H1 (cell line): ENCODE measurements around the gene PLEKHB1. TPM values are rescaled to one million over a fixed set of nuclear protein-coding genes. Genes with fewer than 3 reads are reported as not detected.
A peak's percentile ranks its signal among the peaks of the same experiment; 100 is the strongest.

Source experiments
- CEBPB ChIP-seq: IDR thresholded peaks from 2 replicates; pipeline ENCODE4 v1.6.1; 2012; ENCODE audit warnings: low read depth, low read length
- MAFK ChIP-seq: IDR thresholded peaks from 2 replicates; pipeline ENCODE4 v1.6.1; 2012; ENCODE audit warnings: low read depth, mild to moderate bottlenecking, improper control_type of control experiment, low read length
- POLR2AphosphoS5 ChIP-seq: IDR thresholded peaks from 2 replicates; pipeline ENCODE4 v1.6.1; 2011; ENCODE audit warnings: low read depth, low read length
- RBBP5 ChIP-seq: IDR thresholded peaks from 2 replicates; pipeline ENCODE4 v1.7.1; 2012; ENCODE audit warnings: low read depth, mild to moderate bottlenecking, inconsistent platforms, low read length, moderate library complexity, borderline replicate concordance
- SUZ12 ChIP-seq: fragments of 200-600 bp; sonication (generic); IDR thresholded peaks from 2 replicates; pipeline ENCODE4 v1.6.1; 2012; ENCODE audit warnings: mild to moderate bottlenecking, inconsistent platforms, low read length, moderate library complexity, mixed read lengths
- TAF1 ChIP-seq: IDR thresholded peaks from 2 replicates; pipeline ENCODE4 v1.6.1; 2011; ENCODE audit warnings: mild to moderate bottlenecking, low read depth, low read length
- polyA plus RNA-seq, 7 experiments: library from polyadenylated mRNA; depleted of rRNA in 3 of 7; stranded (reverse) in 5 of 7; unstranded in 2 of 7; fragments of >200 nt in 5 of 7; fragments of 200-250 nt in 2 of 7; gene quantifications; 1 replicate in 5 of 7; 2 replicates in 1 of 7; 4 replicates in 1 of 7; pipeline versions ENCODE4 v1.2.1 to v1.2.3, GENCODE V29; 2011 to 2013; ENCODE audit warnings: missing spikeins in 2 of 7, mixed read lengths in 2 of 7
- total RNA-seq: library from RNA; stranded (reverse); fragmentation: NEBNext Ultra II Directional; extraction: Animal tissue kit (Norgen Biotek cat#: 25700); gene quantifications from 2 replicates; pipeline ENCODE4 v1.2.1, GENCODE V29; 2021

Gene PLEKHB1
- total and polyA plus RNA-seq, 2 of the 8 experiments (the other 6 are each of a cell fraction or from before 2014, with no cell fraction given), result 14.8 to 24.5 TPM

GRCh38 chr11:73661035-73661628 is 14.8 kb downstream of the PLEKHB1 start (continued):
- 0 out of 2 replicates have a peak, but pooled peaks have one; percentile 7 for TF ChIP-seq MAFK
- peak; percentile 49; the same call in 1 of the 2 replicates for TF ChIP-seq TAF1
- TF ChIP-seq RBBP5, result peak; percentile 67; the same call in 1 of the 2 replicates
- no peak for TF ChIP-seq SUZ12
- peak; percentile 66 for TF ChIP-seq POLR2AphosphoS5
- no peak for TF ChIP-seq CEBPB
